GM21737 (cell line): ENCODE data around the gene HEPHL1.
"Not testable (repeated sequence)": the region's sequence is repeated elsewhere in the genome, so short reads cannot be mapped to it uniquely, and the experiment has no call there.

Experiments used
- ATAC-seq: cut with Tn5 transposase; IDR thresholded peaks from one replicate; pipeline ENCODE4 v1.9.1; 2021; ENCODE audit warnings: mild to moderate bottlenecking, moderate library complexity; ENCODE audit not compliant: unreplicated experiment

HEPHL1 gene

GRCh38 chr11:94147433-94147845, 126.3 kb downstream of the HEPHL1 start:
- no peak for ATAC-seq

DNA sequence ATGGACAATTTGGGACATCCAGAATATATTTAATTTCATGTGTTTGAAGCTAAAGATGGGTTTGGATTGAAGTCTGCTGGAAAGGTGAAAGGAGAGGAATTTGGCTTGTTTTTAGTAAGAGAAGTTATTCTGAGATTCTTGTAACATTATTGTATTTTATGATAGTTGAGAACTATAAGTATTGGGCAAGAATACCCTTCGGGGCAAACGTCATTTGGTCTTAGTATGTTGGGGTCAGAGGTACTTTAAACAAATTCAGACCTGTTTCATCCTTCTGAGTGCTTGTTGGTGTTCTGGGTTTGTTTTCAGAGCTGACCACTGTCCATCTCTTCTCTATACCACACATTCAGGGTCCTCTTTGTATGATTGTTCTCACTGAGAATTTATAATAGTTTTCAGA, 127.0 kb downstream of the HEPHL1 start:
- no peak for ATAC-seq

GRCh38 chr11:94149431-94150017, 128.4 kb downstream of the HEPHL1 start:
- ATAC-seq: no peak

DNA sequence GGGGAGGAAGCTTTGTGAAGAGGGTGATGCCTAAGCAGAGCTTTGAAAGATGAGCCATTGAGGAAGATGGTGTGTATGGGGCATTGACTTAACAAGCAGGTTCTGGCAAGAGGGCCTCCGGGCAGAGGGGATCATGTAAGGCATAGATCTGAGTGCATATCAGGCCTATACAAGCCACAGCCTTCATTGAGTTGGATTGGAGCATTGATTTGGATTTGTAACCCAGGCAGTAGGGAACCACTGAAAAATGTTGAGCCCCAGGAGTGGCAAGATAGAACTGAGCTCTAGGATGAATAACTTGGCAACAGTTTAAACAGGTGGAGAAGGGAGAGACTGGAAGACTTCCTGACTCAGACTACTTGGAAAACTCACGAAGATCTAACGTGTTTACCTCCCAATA, 128.9 kb downstream of the HEPHL1 start:
- ATAC-seq: no peak

DNA sequence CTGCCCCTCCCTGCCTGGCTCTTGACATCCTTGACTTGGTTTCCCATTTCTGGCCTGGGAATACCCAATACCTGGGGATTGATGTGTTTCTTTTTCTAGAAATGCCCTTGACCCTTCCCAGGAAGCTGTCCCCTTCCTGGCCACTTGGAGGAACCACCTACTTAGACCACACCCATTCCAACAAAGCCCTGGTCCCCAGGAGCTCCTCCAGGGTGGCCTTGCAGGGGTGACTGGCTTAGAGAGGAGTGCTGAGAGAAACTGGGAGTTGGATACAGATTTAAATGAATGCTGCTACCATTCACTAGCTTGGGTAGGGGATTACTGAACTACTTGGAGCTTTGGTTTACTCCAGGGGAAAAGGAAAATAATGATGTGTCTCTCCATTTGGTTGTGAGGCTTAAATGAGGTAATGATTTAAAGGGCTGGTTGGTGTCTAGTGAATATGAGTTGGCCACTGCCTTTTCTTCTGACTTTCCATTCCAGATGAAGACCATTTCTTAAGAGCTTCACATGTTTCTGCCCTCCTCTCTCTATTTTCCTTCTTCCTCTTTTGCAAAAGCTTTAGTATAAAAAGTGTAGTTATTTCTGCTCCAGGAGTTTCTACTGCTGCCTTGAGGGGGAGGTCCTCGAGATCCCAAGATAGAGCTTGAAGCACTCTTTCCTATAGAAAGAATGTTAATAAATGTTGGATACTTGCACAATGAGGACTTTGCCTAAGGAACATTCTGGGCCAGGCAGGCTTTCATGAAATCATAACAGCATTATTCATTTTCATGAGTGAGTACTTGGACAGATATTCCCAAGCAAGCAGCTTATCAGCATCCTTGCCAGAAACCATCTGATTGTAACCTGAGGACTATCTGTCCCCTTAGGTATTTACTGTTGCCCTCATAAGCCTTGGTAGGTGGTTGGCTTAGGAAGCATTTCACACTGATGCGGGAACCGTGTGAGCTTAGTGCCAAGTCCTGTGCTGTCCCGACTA, 129.8 kb downstream of the HEPHL1 start:
- no peak for ATAC-seq

DNA sequence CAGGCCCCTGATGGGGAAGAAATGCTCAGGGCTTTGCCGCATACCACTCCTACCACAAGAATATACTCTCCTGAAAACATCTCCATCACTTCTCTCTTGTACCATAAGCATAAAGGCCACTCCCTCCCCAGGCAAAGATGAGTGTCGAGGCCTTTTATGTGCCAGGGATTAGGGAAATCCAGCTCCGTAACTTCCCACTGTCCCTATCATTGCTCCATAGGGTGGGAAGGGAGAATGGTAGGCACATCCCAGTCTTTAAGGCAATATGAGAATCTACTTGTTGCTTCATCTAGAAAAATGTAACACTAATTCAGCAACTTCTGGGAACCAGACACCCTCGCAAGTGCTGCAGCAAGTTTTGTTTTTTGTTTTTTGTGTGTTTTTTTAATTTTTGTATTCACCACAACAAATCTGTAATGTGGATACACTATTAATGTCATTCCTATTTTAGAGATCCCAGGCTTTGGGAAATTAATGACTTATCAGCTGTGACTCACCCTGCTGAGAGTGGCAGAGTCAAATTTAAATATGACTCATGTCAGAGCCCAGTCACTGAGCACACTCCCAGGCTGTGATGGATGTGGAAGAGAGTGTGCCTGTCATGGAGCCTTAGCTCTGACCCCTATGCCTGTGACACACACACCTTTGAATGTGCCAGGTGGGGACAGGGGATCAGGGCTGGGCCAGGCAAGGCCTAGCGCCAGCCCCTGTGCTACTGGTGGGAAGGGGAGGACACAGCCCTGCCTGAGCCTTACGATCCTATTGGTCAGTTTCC, 130.9 kb downstream of the HEPHL1 start:
- ATAC-seq: no peak

DNA sequence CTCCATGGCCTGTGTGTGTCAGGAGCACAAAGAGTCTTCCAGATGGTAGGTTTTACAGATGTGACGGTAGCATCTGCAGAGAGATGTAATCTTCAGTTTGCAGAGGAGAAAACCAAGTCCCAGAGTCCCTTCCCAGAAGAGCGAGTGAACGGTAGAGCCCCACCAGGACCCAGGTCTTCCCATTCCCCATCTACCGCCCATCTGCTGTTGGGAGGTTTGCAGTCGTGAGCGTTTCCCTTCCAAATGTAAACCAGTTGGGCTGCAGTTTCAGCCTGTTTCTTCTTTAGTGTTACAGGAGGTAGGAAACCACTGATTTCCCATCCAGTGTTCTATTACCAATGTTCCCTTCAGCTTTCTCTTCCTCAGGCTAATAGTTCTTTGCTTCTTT, 131.5 kb downstream of the HEPHL1 start:
- no peak for ATAC-seq

DNA sequence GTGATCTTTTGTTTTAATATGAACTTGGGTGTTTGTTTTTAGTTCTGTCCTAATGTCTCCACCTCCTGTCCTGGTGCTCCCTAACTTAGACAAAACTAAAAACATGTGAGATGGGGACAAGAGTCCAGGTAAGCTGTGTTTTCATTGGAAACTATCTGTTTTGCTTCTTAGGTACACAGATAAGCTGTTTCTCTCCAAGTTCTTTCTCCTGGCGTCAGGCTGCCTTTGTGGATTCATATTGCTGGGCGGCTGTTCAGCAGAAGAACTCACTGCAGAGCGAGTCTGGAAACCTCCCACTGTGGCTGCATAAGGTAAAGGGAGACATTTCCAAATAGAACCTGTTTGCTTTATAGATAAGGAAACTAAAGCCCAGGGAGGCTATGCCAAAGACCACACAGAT, 132.2 kb downstream of the HEPHL1 start:
- no peak for ATAC-seq

DNA sequence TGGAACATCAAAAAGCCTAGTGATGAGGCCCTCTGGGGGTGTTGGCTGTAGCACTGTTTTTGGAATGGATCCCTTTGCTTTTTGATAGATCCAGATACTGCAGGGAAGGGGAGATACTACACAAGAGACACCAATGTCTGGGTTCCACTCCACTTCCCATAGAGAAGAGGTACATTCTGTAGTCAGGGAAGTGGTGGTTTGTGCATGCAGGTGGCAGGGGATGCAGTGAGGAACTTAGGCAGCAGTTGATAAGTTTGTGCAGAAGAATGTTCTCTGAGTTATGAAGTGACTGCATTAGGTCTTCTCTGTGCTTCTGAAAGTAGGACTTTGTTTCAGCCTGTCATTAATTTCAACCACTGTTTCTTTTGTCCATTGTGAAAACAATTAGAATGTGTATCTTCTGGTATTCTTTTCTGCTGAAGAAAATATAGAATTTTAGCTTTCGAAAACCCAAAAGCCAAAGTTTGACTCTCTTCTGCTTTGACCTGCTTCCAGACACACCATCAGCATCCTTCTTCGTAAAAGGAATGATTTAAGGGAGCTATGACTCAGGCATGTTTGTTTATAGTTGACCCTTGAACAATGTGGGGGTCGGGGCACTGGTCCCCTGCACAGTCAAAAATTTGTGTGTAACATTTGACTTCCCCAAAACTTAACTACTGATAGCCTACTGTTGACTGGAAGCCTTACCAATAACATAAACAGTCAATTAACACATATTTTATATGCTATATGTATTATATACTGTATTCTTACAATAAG, 133.1 kb downstream of the HEPHL1 start:
- no peak for ATAC-seq

- not testable (repeated sequence) for ATAC-seq
Measured at GRCh38 chr11:94157339-94157738, 136.2 kb downstream of the HEPHL1 start.
